ENCODE measurements around the gene PCSK9.

PCSK9 gene

GRCh38 chr1:55068638-55069037 is 29.3 kb downstream of the PCSK9 start:
- in situ Hi-C loops (cut with HindIII; ENCODE audit: low pct_unique_long_range_greater_than_20kb, low sequenced_read_pairs) = no loop called here
- DNase-seq (ENCODE audit: low read depth in 1 of 2, low spot score in 1 of 2) = no peak
- no peak for TF ChIP-seq JUND (IDR thresholded peaks at IDR 0.05; ENCODE audit: low read depth)

GRCh38 chr1:55069280-55069679 is 29.9 kb downstream of the PCSK9 start:
- no peak for DNase-seq (ENCODE audit: low read depth in 1 of 2, low spot score in 1 of 2)
- TF ChIP-seq JUND (IDR thresholded peaks at IDR 0.05; ENCODE audit: low read depth) = no peak
- in situ Hi-C loops (cut with HindIII; ENCODE audit: low pct_unique_long_range_greater_than_20kb, low sequenced_read_pairs) = no loop called here

- no peak for TF ChIP-seq JUND (IDR thresholded peaks at IDR 0.05; ENCODE audit: low read depth)
- no peak for DNase-seq (ENCODE audit: low read depth in 1 of 2, low spot score in 1 of 2)
- in situ Hi-C loops (cut with HindIII; ENCODE audit: low pct_unique_long_range_greater_than_20kb, low sequenced_read_pairs) = no loop called here
These were observed 31.2 kb downstream of the PCSK9 start for GRCh38 chr1:55070293-55071164.

- no peak for TF ChIP-seq JUND (IDR thresholded peaks at IDR 0.05; ENCODE audit: low read depth)
- in situ Hi-C loops (cut with HindIII; ENCODE audit: low pct_unique_long_range_greater_than_20kb, low sequenced_read_pairs) = no loop called here
These were observed 32.1 kb downstream of the PCSK9 start for GRCh38 chr1:55071477-55071876.

DNA sequence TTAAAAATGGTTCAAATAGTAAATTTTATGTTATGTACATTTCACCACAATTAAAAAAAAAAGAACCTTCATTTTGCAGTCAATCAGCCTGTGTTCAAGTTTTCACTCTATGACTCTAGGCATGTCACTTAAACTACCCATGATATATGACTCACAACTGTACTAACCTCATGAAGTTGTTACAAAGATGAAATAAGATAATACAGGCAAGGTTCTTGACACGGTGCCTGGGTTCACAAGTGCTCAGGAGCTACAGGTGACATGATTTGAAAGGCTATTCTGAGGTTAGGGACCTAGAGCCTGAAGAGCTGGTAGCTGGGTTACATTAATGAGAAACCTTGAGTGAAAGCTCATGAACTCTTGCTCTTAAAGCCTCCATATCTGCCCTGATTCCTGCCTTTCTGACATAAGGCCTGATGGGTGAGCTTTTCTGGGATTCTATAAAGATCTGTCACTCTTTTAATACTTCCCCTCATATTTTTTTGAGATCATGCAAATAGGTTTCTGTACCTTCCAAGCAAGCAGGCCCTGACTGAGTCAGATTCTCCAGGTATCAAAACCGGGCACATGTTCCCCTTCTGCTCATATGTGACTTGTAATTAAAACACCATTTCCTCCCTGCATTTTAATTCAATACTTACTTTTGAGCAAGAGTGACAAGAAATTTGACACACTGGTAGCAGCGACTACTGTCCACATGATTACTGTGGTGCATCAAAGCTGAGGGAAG is 34.0 kb downstream of the PCSK9 start:
- in situ Hi-C loops (cut with HindIII; ENCODE audit: low pct_unique_long_range_greater_than_20kb, low sequenced_read_pairs) = no loop called here
- no peak for DNase-seq (ENCODE audit: low read depth in 1 of 2, low spot score in 1 of 2)
- TF ChIP-seq JUND (IDR thresholded peaks at IDR 0.05; ENCODE audit: low read depth) = no peak

More at GRCh38 chr1:55071477-55071876, 32.1 kb downstream of the PCSK9 start:
- peak; percentile 37 to 66 for DNase-seq (ENCODE audit: low read depth in 1 of 2, low spot score in 1 of 2)

- DNase-seq (ENCODE audit: low read depth in 1 of 2, low spot score in 1 of 2) = no peak
- in situ Hi-C loops (cut with HindIII; ENCODE audit: low pct_unique_long_range_greater_than_20kb, low sequenced_read_pairs) = no loop called here
- no peak for TF ChIP-seq JUND (IDR thresholded peaks at IDR 0.05; ENCODE audit: low read depth)
These were observed 35.1 kb downstream of the PCSK9 start for GRCh38 chr1:55074455-55074854.

- no peak for DNase-seq (ENCODE audit: low read depth in 1 of 2, low spot score in 1 of 2)
- no peak for TF ChIP-seq JUND (IDR thresholded peaks at IDR 0.05; ENCODE audit: low read depth)
- in situ Hi-C loops (cut with HindIII; ENCODE audit: low pct_unique_long_range_greater_than_20kb, low sequenced_read_pairs) = no loop called here
These were observed 37.0 kb downstream of the PCSK9 start for GRCh38 chr1:55076356-55076755.

GRCh38 chr1:55078470-55078869 is 39.1 kb downstream of the PCSK9 start:
- TF ChIP-seq JUND (IDR thresholded peaks at IDR 0.05; ENCODE audit: low read depth) = no peak
- in situ Hi-C loops (cut with HindIII; ENCODE audit: low pct_unique_long_range_greater_than_20kb, low sequenced_read_pairs) = no loop called here
- no peak for DNase-seq (ENCODE audit: low read depth in 1 of 2, low spot score in 1 of 2)

GRCh38 chr1:55079651-55080050 is 40.3 kb downstream of the PCSK9 start:
- no peak for TF ChIP-seq JUND (IDR thresholded peaks at IDR 0.05; ENCODE audit: low read depth)
- no peak for DNase-seq (ENCODE audit: low read depth in 1 of 2, low spot score in 1 of 2)
- in situ Hi-C loops (cut with HindIII; ENCODE audit: low pct_unique_long_range_greater_than_20kb, low sequenced_read_pairs) = no loop called here

DNA sequence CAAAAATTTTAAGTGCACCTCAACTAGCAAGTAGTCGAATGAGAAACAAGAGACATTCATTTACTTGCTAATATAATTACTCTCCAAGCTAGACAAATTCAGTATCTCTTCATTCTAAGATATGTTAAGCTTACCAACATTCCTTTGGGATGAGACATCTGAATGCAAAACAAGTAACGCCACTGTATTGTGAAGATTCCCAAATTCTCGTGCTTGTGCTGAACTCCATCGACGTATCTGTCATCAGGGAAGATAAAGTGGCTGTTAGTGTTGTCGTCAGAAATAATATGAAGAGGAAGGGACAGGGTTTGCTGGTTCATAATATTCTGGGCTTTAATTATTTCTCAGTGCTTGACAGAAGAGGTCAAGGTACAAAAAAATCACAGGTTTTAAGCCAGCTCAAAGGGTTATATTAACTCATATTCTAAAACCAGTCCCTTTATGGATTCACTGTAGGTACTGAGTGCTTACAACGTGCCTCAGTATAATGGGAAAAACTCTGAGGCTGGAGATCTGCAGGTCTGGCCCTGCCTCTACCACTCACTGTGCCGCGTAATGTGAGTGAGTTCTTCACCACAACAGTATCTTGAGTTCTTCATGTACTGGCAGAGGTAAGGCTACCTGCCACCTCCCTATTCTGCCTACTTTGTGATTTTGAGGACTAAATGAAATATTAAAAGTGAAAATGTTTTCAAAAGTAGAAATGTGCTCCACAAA is 42.0 kb downstream of the PCSK9 start:
- no peak for TF ChIP-seq JUND (IDR thresholded peaks at IDR 0.05; ENCODE audit: low read depth)
- in situ Hi-C loops (cut with HindIII; ENCODE audit: low pct_unique_long_range_greater_than_20kb, low sequenced_read_pairs) = no loop called here
- no peak for DNase-seq (ENCODE audit: low read depth in 1 of 2, low spot score in 1 of 2)

DNA sequence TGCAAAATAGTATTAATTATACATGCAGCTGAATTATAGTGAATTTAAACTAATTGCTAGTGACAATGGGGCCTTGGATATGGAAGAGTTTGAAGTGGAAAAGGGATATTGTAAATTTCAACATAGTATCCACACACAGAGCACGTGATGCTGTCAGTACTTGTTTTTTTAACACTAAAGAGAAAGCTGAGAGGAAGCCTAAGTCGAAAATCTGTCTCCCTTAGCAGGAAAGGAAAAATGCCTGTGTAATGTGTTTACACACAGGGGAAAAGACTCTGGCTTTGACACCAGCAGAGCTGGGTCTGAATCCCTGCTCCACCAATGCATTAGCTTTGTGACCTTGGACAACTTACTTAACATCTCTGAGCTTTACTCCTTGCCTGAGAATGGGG is 42.6 kb downstream of the PCSK9 start:
- no peak for TF ChIP-seq JUND (IDR thresholded peaks at IDR 0.05; ENCODE audit: low read depth)
- in situ Hi-C loops (cut with HindIII; ENCODE audit: low pct_unique_long_range_greater_than_20kb, low sequenced_read_pairs) = no loop called here

GRCh38 chr1:55084257-55084656 is 44.9 kb downstream of the PCSK9 start:
- no peak for DNase-seq (ENCODE audit: low read depth in 1 of 2, low spot score in 1 of 2)
- no peak for TF ChIP-seq JUND (IDR thresholded peaks at IDR 0.05; ENCODE audit: low read depth)
- in situ Hi-C loops (cut with HindIII; ENCODE audit: low pct_unique_long_range_greater_than_20kb, low sequenced_read_pairs) = no loop called here

More for the DNA sequence above, 42.6 kb downstream of the PCSK9 start:
- no peak for DNase-seq (ENCODE audit: low read depth in 1 of 2, low spot score in 1 of 2)

DNA sequence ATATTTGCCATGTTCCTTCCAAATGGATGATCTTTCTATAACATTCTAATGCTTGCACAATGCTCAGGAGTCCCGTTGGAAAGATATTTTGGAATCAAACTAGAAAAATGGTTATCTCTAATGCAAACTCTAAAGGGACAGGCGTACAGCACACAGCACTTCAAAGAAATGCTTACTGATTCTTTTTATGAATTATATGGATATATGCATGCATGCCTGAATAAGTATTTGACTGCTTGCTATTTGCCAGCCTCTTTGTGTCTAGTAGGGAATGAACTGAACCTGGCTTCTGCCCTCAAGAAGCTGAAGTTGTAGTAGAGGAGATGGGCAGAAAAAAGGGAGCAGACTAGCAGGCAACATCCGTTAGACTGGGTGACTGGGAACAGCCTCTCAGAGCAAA is 48.1 kb downstream of the PCSK9 start:
- DNase-seq (ENCODE audit: low read depth in 1 of 2, low spot score in 1 of 2) = no peak
- in situ Hi-C loops (cut with HindIII; ENCODE audit: low pct_unique_long_range_greater_than_20kb, low sequenced_read_pairs) = no loop called here
- TF ChIP-seq JUND (IDR thresholded peaks at IDR 0.05; ENCODE audit: low read depth) = no peak

Data from T47D (cell line).